ENCODE results near the gene PRDM16. TPM values are rescaled to one million over a fixed set of nuclear protein-coding genes. Genes with fewer than 3 reads are reported as not detected.

The PRDM16 gene
- total RNA-seq, 4 donors from 2014 or later: 0.26 to 7.7 (median 0.35) TPM; not detected in 1

DNA sequence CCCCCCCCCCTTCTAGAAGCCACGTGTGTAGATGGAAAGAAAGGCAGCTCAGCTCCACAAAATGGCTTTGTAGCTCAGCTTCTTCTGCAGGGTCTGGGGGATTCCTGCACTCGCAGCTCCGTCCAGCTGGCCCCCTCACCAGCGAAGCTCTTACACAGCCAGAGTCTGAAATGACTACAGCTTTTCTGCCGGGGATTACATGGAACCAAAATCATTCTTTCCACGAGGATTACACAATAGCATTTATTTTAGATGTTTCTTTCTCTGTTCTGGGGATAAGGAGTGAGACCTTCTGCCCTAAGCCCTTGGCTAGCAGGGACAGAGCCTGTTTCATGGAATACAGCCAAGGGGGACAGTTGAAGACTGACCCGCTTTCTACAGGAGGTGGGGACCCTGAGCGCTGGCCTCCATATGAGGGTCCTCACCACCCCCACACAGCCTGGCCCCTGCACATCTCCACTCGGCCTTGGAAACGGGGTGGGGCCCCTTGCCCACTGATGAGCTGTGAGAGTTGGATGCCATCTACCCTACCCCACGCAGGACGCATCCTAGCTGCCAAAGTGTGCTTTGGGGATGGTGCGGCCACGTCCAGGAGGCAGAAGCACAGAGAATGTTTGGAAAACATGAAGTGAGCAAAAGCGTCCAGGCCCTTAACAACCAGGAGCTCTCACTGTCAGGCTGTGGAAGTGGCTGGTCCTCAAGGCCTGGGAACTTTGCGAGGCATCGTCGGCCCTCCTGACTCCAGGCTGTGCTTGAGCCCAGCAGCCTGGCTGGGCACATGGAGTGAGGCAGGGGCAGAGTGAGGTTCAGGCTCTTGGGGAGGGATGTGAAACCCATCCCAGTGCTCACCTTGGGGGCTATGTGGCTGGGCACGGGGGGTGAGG, 33.2 kb upstream of the PRDM16 start:
- no peak overlapping the region for H3K4me3 ChIP-seq

DNA sequence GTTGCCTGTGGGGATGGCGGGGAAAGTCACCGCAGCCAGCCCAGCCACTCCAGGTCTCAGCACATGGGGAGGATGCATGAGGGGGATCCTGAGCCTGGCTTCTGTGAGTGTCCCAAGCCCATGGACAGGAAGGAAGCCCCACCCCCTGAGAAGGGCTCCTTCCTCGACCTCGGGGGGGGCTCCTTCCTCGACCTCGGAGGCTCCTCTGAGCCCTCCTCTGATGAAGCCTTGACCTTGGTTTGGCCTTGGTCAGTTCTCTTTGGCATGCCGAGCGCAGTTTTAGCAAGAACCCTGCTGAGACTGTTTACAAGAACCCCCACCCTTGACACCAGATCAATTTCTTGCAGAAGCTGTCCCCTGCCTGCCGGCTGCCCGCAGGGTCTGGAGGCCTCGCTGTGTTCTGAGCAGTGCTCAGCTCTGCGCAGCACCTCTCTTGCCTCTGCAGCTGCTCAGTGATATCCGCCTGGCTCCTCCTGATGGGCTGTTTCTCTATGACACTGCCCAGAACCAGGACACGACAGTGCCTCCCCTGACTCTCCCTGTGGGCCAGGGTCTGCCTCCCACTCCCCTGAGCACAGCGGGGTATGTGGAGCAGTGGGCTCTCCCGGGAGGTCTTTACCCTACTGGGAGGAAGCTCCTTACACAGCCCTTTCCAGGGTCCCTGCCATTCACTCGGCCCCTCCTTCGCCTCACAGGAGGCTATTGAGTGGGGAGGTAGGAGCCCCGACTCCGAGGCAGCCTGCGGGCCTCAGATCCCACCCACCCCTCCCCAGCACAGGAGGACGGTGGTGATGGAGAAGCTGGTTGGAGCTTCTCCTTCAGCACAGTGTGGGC, 32.3 kb upstream of the PRDM16 start:
- intact Hi-C loops (cut with DNase I; ENCODE audit: low total_unique reads): no loop called here
- Histone ChIP-seq H3K36me3 (no peaks in the 10 kb centered on the region), H3K4me1 (no peaks in the 10 kb centered on the region), H3K27me3 (no peaks in the 10 kb centered on the region), H3K9me3 (no peaks in the 10 kb centered on the region), H3K4me3 (no peak overlapping the region), H3K27ac (no peak overlapping the region)
- no peak for DNase-seq
- TF ChIP-seq, protein P1, sequence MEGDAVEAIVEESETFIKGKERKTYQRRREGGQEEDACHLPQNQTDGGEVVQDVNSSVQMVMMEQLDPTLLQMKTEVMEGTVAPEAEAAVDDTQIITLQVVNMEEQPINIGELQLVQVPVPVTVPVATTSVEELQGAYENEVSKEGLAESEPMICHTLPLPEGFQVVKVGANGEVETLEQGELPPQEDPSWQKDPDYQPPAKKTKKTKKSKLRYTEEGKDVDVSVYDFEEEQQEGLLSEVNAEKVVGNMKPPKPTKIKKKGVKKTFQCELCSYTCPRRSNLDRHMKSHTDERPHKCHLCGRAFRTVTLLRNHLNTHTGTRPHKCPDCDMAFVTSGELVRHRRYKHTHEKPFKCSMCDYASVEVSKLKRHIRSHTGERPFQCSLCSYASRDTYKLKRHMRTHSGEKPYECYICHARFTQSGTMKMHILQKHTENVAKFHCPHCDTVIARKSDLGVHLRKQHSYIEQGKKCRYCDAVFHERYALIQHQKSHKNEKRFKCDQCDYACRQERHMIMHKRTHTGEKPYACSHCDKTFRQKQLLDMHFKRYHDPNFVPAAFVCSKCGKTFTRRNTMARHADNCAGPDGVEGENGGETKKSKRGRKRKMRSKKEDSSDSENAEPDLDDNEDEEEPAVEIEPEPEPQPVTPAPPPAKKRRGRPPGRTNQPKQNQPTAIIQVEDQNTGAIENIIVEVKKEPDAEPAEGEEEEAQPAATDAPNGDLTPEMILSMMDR (IDR thresholded peaks at IDR 0.05): no peak
- TF ChIP-seq POLR2A (IDR thresholded peaks at IDR 0.05): no peak

More for the DNA sequence above, 33.2 kb upstream of the PRDM16 start:
- DNase-seq: no peak
- Histone ChIP-seq H3K27me3 (no peaks in the 10 kb centered on the region), H3K9me3 (no peaks in the 10 kb centered on the region), H3K27ac (no peak overlapping the region), H3K4me1 (no peaks in the 10 kb centered on the region), H3K36me3 (no peaks in the 10 kb centered on the region)
- intact Hi-C loops (cut with DNase I; ENCODE audit: low total_unique reads): no loop called here
- TF ChIP-seq, protein P1 (IDR thresholded peaks at IDR 0.05): no peak
- no peak for TF ChIP-seq POLR2A (IDR thresholded peaks at IDR 0.05)

DNA sequence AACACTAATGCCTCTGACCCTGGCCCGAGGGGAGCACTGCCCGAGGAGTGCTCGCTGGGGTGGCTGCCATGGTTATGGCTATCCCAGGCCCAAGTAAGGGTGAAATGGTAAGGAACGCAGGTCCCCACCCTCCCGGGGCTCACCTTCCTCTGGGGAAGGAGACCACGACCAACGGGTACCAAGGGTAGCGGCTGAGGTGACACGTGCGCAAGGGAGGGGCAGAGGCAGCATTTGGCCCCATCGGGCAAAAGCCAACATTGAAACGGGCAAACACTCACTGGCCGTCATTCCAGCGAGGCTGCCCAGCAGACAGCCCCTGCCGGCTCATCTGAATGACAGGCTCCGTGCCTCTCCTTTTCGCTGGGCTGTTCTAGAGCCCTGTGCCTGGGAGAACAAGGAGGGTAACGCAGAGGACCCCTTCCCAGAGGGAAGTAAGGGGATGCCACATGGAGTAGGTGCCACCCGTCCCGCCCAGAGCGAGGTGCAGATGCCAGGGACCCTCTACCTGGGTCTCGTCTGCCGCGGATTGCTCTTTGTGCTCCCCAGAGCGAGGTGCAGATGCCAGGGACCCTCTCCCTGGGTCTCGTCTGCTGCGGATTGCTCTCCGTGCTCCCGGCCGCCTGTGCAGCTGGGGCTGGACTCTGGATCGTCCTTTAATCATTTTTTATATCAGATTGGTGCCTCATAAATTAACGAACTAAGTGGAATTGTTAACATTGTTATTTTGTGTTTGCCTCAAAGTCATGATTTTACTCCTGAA, 31.5 kb upstream of the PRDM16 start:
- no peaks in the 10 kb centered on the region for H3K27me3 ChIP-seq
- DNase-seq: no peak

DNA sequence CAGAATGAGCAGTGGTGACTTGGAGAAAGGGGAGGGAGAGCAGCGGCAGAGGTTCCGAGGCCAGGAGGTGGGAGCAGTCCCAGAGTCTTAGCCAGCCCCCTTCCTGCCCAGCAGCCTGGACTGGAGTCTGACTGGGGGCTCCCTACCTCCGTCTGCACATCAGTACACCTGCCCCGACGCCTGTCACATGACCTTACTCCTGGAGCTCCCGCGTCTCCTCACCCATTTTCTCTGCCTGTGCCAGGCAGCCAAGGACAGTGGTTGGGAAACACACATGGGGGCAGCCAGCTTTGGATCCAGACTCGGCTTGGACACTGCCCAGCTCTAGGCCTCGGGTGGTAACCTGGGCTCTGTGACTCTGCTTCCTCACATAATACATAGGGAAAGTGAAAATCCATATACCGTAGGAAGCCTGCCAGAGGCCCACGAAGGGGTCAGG, 30.9 kb upstream of the PRDM16 start:
- no peak for DNase-seq
- H3K9me3 ChIP-seq: no peaks in the 10 kb centered on the region
- H3K36me3 ChIP-seq: no peaks in the 10 kb centered on the region
- TF ChIP-seq POLR2A (IDR thresholded peaks at IDR 0.05): no peak
- TF ChIP-seq, protein P1 (IDR thresholded peaks at IDR 0.05): no peak
- no peaks in the 10 kb centered on the region for H3K4me1 ChIP-seq
- H3K4me3 ChIP-seq: no peak overlapping the region
- intact Hi-C loops (cut with DNase I; ENCODE audit: low total_unique reads): no loop called here
- no peaks in the 10 kb centered on the region for H3K27me3 ChIP-seq
- H3K27ac ChIP-seq: no peak overlapping the region

More for the DNA sequence above, 31.5 kb upstream of the PRDM16 start:
- H3K9me3 ChIP-seq: no peaks in the 10 kb centered on the region
- H3K27ac ChIP-seq: no peak overlapping the region
- no peak overlapping the region for H3K4me3 ChIP-seq
- intact Hi-C loops (cut with DNase I; ENCODE audit: low total_unique reads): no loop called here
- H3K36me3 ChIP-seq: no peaks in the 10 kb centered on the region
- no peaks in the 10 kb centered on the region for H3K4me1 ChIP-seq
- TF ChIP-seq, protein P1 (IDR thresholded peaks at IDR 0.05): no peak
- no peak for TF ChIP-seq POLR2A (IDR thresholded peaks at IDR 0.05)

Measured in uterus (tissue), 4 donors.